GOT3 (cell line): ENCODE measurements around the gene BCAS3.

Experiments used
- DNase-seq: peaks from one replicate; lab custom pipeline; 2025; ENCODE audit warnings: mixed read lengths; lab: John Stamatoyannopoulos, UW

BCAS3 gene

GRCh38 chr17:61322325-61323002 lies 644.8 kb downstream of the BCAS3 start:
- no peak for DNase-seq

GRCh38 chr17:61323003-61323908 lies 645.6 kb downstream of the BCAS3 start:
- no peak for DNase-seq

- no peak for DNase-seq
Measured at GRCh38 chr17:61323909-61324868, 646.5 kb downstream of the BCAS3 start.

- DNase-seq: no peak
Measured at GRCh38 chr17:61324950-61325349, 647.3 kb downstream of the BCAS3 start.

- DNase-seq: no peak
Measured at GRCh38 chr17:61325382-61326073, 647.9 kb downstream of the BCAS3 start.

- DNase-seq: no peak
Measured at GRCh38 chr17:61326330-61326729, 648.7 kb downstream of the BCAS3 start.

- no peak for DNase-seq
Measured at GRCh38 chr17:61328351-61328750, 650.7 kb downstream of the BCAS3 start.

- no peak for DNase-seq
Measured at GRCh38 chr17:61330174-61331150, 652.8 kb downstream of the BCAS3 start.

- no peak for DNase-seq
Measured at GRCh38 chr17:61331178-61331577, 653.5 kb downstream of the BCAS3 start.

- no peak for DNase-seq
Measured at GRCh38 chr17:61331886-61332285, 654.2 kb downstream of the BCAS3 start.

GRCh38 chr17:61333136-61333535 lies 655.5 kb downstream of the BCAS3 start:
- DNase-seq: no peak

GRCh38 chr17:61334673-61335072 lies 657.0 kb downstream of the BCAS3 start:
- DNase-seq: no peak

GRCh38 chr17:61335105-61335844 lies 657.6 kb downstream of the BCAS3 start:
- DNase-seq: no peak

GRCh38 chr17:61335845-61336655 lies 658.4 kb downstream of the BCAS3 start:
- no peak for DNase-seq

- DNase-seq: no peak
Measured at GRCh38 chr17:61337290-61337689, 659.6 kb downstream of the BCAS3 start.

GRCh38 chr17:61338000-61338798 lies 660.5 kb downstream of the BCAS3 start:
- DNase-seq: peak; percentile 8

- DNase-seq: no peak
Measured at GRCh38 chr17:61338874-61339478, 661.3 kb downstream of the BCAS3 start.
